HCT116 (cell line): ENCODE data around the gene PRR14L. TPM values are rescaled to one million over a fixed set of nuclear protein-coding genes. Genes with fewer than 3 reads are reported as not detected.

ENCODE experiments used
- ATAC-seq: fragments of 200-7000 bp; cut with Tn5 transposase; 2 replicates; pipeline ENCODE4 v1.9.1; 2020; ENCODE audit warnings: mild to moderate bottlenecking, moderate library complexity
- BruUV-seq: library from RNA; stranded (reverse); fragments of 400-500 nt; replicated peaks from 2 replicates; lab custom pipeline; 2021; lab: Mats Ljungman, UMichigan
- CTCF ChIA-PET: fragments of 300-600 bp; sonication (Branson Sonifier 250); formaldehyde crosslinking; loops from one replicate; lab custom pipeline; 2021; ENCODE audit warnings: antibody characterized with exemption; lab: Charles Lee
- POLR2A ChIA-PET: fragments of 300-600, 350-600 bp; sonication (Branson Sonifier 250); formaldehyde crosslinking; loops from one replicate; lab custom pipeline; 2021; ENCODE audit warnings: antibody characterized with exemption; lab: Charles Lee
- RAD21 ChIA-PET, 2 experiments: fragments of 300-600 bp; sonication (Branson Sonifier 250); formaldehyde crosslinking; loops; one replicate each; lab custom pipeline; 2023; ENCODE audit warnings: low total read pairs in 2 of 2; ENCODE audit not compliant: uncharacterized antibody in 2 of 2, unreplicated experiment in 2 of 2, low non-redundant PET in 1 of 2; lab: Charles Lee
- DNase-seq: peaks from one replicate; pipeline ENCODE4 v3.0.0-alpha.2; 2010; ENCODE audit warnings: low read depth, low spot score
- H2AFZ ChIP-seq: fragments of 200-600 bp; shearing (Covaris generic), sonication (generic); 2 replicates; pipeline ENCODE4 v1.6.1; 2017; ENCODE audit warnings: low read depth, mixed run types, mixed read lengths, antibody characterized with exemption, low read length; ENCODE audit not compliant: poor library complexity, severe bottlenecking
- H3K27ac ChIP-seq: 2 replicates; pipeline ENCODE4 v1.5.1; 2012; ENCODE audit warnings: low read depth, low read length
- H3K27me3 ChIP-seq: fragments of 200-600 bp; sonication (generic); 2 replicates; pipeline ENCODE4 v1.6.1; 2016; ENCODE audit warnings: mixed run types, low read length, mixed read lengths; ENCODE audit not compliant: insufficient read depth
- H3K36me3 ChIP-seq, 2 experiments: fragments of 200-500 bp in 1 of 2; fragments of 200-600 bp in 1 of 2; sonication (Bioruptor generic) in 1 of 2; sonication (generic) in 1 of 2; 2 replicates each; pipeline versions ENCODE4 v1.5.1 to v1.6.1; 2014 to 2016; ENCODE audit warnings: low read length in 2 of 2, inconsistent platforms in 1 of 2, mixed read lengths in 1 of 2, mixed run types in 1 of 2; ENCODE audit not compliant: insufficient read depth in 2 of 2, control insufficient read depth in 1 of 2
- H3K4me1 ChIP-seq, 2 experiments: fragments of 200-600 bp in 1 of 2; sonication (generic) in 1 of 2; 2 replicates each; pipeline versions ENCODE4 v1.5.1 to v1.6.1; 2012 to 2017; ENCODE audit warnings: low read length in 2 of 2, inconsistent platforms in 1 of 2, mild to moderate bottlenecking in 1 of 2, mixed read lengths in 1 of 2, mixed run types in 1 of 2, moderate library complexity in 1 of 2; ENCODE audit not compliant: insufficient read depth in 2 of 2, control insufficient read depth in 1 of 2
- H3K4me2 ChIP-seq: fragments of 200-600 bp; sonication (generic); 2 replicates; pipeline ENCODE4 v1.6.1; 2017; ENCODE audit warnings: mixed run types, low read length, mixed read lengths
- H3K4me3 ChIP-seq, 2 experiments: fragments of 200-600 bp in 1 of 2; sonication (generic) in 1 of 2; replicated peaks in 1 of 2; 2 replicates each; pipeline ENCODE4 v1.5.1; 2011 to 2016; ENCODE audit warnings: low read length in 2 of 2, control low read depth in 1 of 2, low read depth in 1 of 2, mild to moderate bottlenecking in 1 of 2, mixed read lengths in 1 of 2, mixed run types in 1 of 2
- H3K79me2 ChIP-seq: fragments of 200-600 bp; sonication (generic); 2 replicates; pipeline ENCODE4 v1.6.1; 2017; ENCODE audit warnings: mild to moderate bottlenecking, mixed run types, low read length, moderate library complexity, mixed read lengths; ENCODE audit not compliant: insufficient read depth
- H3K9ac ChIP-seq: fragments of 200-600 bp; sonication (generic); 2 replicates; pipeline ENCODE4 v1.6.1; 2016; ENCODE audit warnings: low read length, mixed read lengths
- H3K9me2 ChIP-seq: fragments of 200-600 bp; sonication (generic), shearing (Covaris generic); 2 replicates; pipeline ENCODE4 v1.6.1; 2017; ENCODE audit warnings: mixed run types, mild to moderate bottlenecking, moderate library complexity; ENCODE audit not compliant: insufficient read depth
- H3K9me3 ChIP-seq, 2 experiments: fragments of 200-500 bp in 1 of 2; fragments of 200-600 bp in 1 of 2; sonication (Bioruptor generic) in 1 of 2; sonication (generic) in 1 of 2; 2 replicates each; pipeline ENCODE4 v1.6.1; 2014 to 2017; ENCODE audit warnings: low read length in 2 of 2, mixed read lengths in 2 of 2, inconsistent platforms in 1 of 2, low read depth in 1 of 2, mild to moderate bottlenecking in 1 of 2, mixed run types in 1 of 2, moderate library complexity in 1 of 2; ENCODE audit not compliant: control insufficient read depth in 1 of 2, insufficient read depth in 1 of 2
- H4K20me1 ChIP-seq: fragments of 200-600 bp; sonication (generic), shearing (Covaris generic); 2 replicates; pipeline ENCODE4 v1.6.1; 2017; ENCODE audit warnings: mixed run types, mild to moderate bottlenecking, moderate library complexity; ENCODE audit not compliant: insufficient read depth
- ATF3 ChIP-seq: IDR thresholded peaks from 2 replicates; pipeline ENCODE4 v1.6.1; 2012
- CEBPB ChIP-seq: IDR thresholded peaks from 2 replicates; pipeline ENCODE4 v1.6.1; 2012; ENCODE audit warnings: low read depth
- CTCF ChIP-seq, 3 experiments: fragments of 200-600 bp in 1 of 3; sonication (generic) in 1 of 3; IDR thresholded peaks in 2 of 3; conservative IDR thresholded peaks in 1 of 3; 2 replicates each; pipeline ENCODE4 v1.5.1; 2012 to 2017; ENCODE audit warnings: low read depth in 2 of 3, low read length in 2 of 3, antibody characterized with exemption in 1 of 3, borderline replicate concordance in 1 of 3, control low read depth in 1 of 3, mild to moderate bottlenecking in 1 of 3, mixed read lengths in 1 of 3, mixed run types in 1 of 3, moderate library complexity in 1 of 3; ENCODE audit not compliant: insufficient read depth in 1 of 3
- EGR1 ChIP-seq: IDR thresholded peaks from 2 replicates; pipeline ENCODE4 v1.6.1; 2012; ENCODE audit warnings: low read depth
- ELF1 ChIP-seq: IDR thresholded peaks from 2 replicates; pipeline ENCODE4 v1.6.1; 2012; ENCODE audit warnings: low read depth, borderline replicate concordance
- EZH2 ChIP-seq: fragments of 200-600 bp; sonication (generic); IDR thresholded peaks from 2 replicates; pipeline ENCODE4 v1.6.1; 2017; ENCODE audit warnings: antibody characterized with exemption, mixed run types
- EZH2phosphoT487 ChIP-seq: fragments of 200-600 bp; IDR thresholded peaks from 2 replicates; pipeline ENCODE4 v1.6.1; 2018; ENCODE audit warnings: antibody characterized with exemption, borderline replicate concordance
- JUND ChIP-seq: IDR thresholded peaks from 2 replicates; pipeline ENCODE4 v1.6.1; 2012
- MAX ChIP-seq: IDR thresholded peaks from 2 replicates; pipeline ENCODE4 v1.6.1; 2012
- POLR2A ChIP-seq: IDR thresholded peaks from 2 replicates; pipeline ENCODE4 v1.7.0; 2011; ENCODE audit warnings: borderline replicate concordance; ENCODE audit not compliant: insufficient read depth, insufficient read length; ENCODE audit errors: extremely low read depth
- POLR2AphosphoS5 ChIP-seq: IDR thresholded peaks from 2 replicates; pipeline ENCODE4 v1.6.1; 2011; ENCODE audit warnings: mild to moderate bottlenecking, low read depth, low read length, moderate library complexity
- RAD21 ChIP-seq: IDR thresholded peaks from 2 replicates; pipeline ENCODE4 v1.6.1; 2012; ENCODE audit warnings: low read depth, mild to moderate bottlenecking
- SIN3A ChIP-seq: IDR thresholded peaks from 2 replicates; pipeline ENCODE4 v1.6.1; 2012; ENCODE audit warnings: low read depth
- SP1 ChIP-seq: IDR thresholded peaks from 2 replicates; pipeline ENCODE4 v1.6.1; 2012; ENCODE audit warnings: low read depth
- SRF ChIP-seq: IDR thresholded peaks from 2 replicates; pipeline ENCODE4 v1.6.1; 2012; ENCODE audit warnings: low read depth
- TCF7L2 ChIP-seq: IDR thresholded peaks from 2 replicates; pipeline ENCODE4 v1.7.0; 2011; ENCODE audit warnings: borderline replicate concordance, inconsistent platforms; ENCODE audit not compliant: insufficient read depth, insufficient read length; ENCODE audit errors: extremely low read depth
- YY1 ChIP-seq: IDR thresholded peaks from 2 replicates; pipeline ENCODE4 v1.6.1; 2011; ENCODE audit warnings: low read length, low read depth, moderate library complexity, mild to moderate bottlenecking; ENCODE audit not compliant: insufficient replicate concordance; ENCODE audit errors: extremely low read depth
- ZBTB33 ChIP-seq: IDR thresholded peaks from 2 replicates; pipeline ENCODE4 v1.6.1; 2011; ENCODE audit warnings: mild to moderate bottlenecking, low read length, moderate library complexity; ENCODE audit not compliant: insufficient replicate concordance; ENCODE audit errors: extremely low read depth
- ZFX ChIP-seq: fragments of 450-650 bp; IDR thresholded peaks from 2 replicates; pipeline ENCODE4 v1.6.1; 2017
- ZNF274 ChIP-seq: fragments of 200-500 bp; sonication (Bioruptor generic); IDR thresholded peaks from 2 replicates; pipeline ENCODE4 v1.6.1; 2014; ENCODE audit warnings: mild to moderate bottlenecking, low read depth, low read length, inconsistent platforms
- intact Hi-C: fragments of 100-400 bp; cut with micrococcal nuclease; formaldehyde crosslinking; loops from 2 replicates; pipeline ENCODE4 v1.10.0; 2022
- total RNA-seq: library from RNA; stranded (reverse); gene quantifications from one replicate; pipeline ENCODE4 v1.2.1, GENCODE V29; 2021; ENCODE audit not compliant: unreplicated experiment

The PRR14L gene
- total RNA-seq, 1 experiment from 2014 or later: 61.5 TPM

GRCh38 chr22:31715147-31715778 lies 34.7 kb downstream of the PRR14L start:
- POLR2A ChIA-PET: no interaction called here
- H3K36me3 ChIP-seq: peaks cover 38 to 45% of the 10 kb centered on the region in 2 experiments

More at GRCh38 chr22:31715147-31715778, 34.7 kb downstream of the PRR14L start:
- no peak overlapping the region for H3K4me3 ChIP-seq
- ChIA-PET RAD21 (no interaction called here), CTCF (no interaction called here)
- no TSS peak for BruUV-seq
- H3K9me2 ChIP-seq: no peaks in the 10 kb centered on the region
- intact Hi-C loops: no loop called here
- no peak overlapping the region for H2AFZ ChIP-seq
- ATAC-seq (no peak), DNase-seq (no peak)
- H3K4me2 ChIP-seq: no peak overlapping the region
- no peaks in the 10 kb centered on the region for H3K9me3 ChIP-seq
- H3K79me2 ChIP-seq: peaks cover 16% of the 10 kb centered on the region; the same call in 1 of the 2 replicates
- H4K20me1 ChIP-seq: no peaks in the 10 kb centered on the region
- no peak for TF ChIP-seq EZH2
- no peak for TF ChIP-seq SIN3A
- no peak for TF ChIP-seq TCF7L2
- TF ChIP-seq CTCF (IDR thresholded peaks at IDR 0.05 in 2 of 3, conservative IDR thresholded peaks at IDR 0.05 in 1 of 3; ENCODE audit: borderline replicate concordance in 1 of 3, insufficient read depth in 1 of 3, low read depth in 2 of 3, low read length in 2 of 3): no peak
- TF ChIP-seq EGR1: no peak
- TF ChIP-seq JUND: no peak
- TF ChIP-seq ZNF274: no peak
- no peak for TF ChIP-seq SRF
- no peak for TF ChIP-seq YY1
- TF ChIP-seq SP1: no peak
- no peak for TF ChIP-seq EZH2phosphoT487
- TF ChIP-seq RAD21: no peak
- TF ChIP-seq CEBPB: no peak
- no peak for TF ChIP-seq POLR2AphosphoS5
- no peak for TF ChIP-seq ELF1
- no peak for TF ChIP-seq ZBTB33
- no peak for TF ChIP-seq POLR2A
- TF ChIP-seq ZFX: no peak
- TF ChIP-seq ATF3: no peak
- TF ChIP-seq MAX: no peak
- no peaks in the 10 kb centered on the region for H3K4me1 ChIP-seq
- no peak overlapping the region for H3K27ac ChIP-seq
- H3K9ac ChIP-seq: no peak overlapping the region
- H3K27me3 ChIP-seq: no peaks in the 10 kb centered on the region
